ENCODE data around the gene COL21A1. TPM values are rescaled to one million over a fixed set of nuclear protein-coding genes. Genes with fewer than 3 reads are reported as not detected.

The COL21A1 gene
- total and polyA plus RNA-seq, 2 of the 13 experiments (the other 11 are each of a cell fraction or from before 2014, with no cell fraction given): 0.13 TPM; not detected in 1

GRCh38 chr6:56259234-56260077, 12.1 kb upstream of the COL21A1 start:
- TF ChIP-seq PHF8 (CRISPR knock-in tag; IDR thresholded peaks at IDR 0.05) (no peak), SALL1 (CRISPR knock-in tag; IDR thresholded peaks at IDR 0.05) (no peak), NR2F6 (IDR thresholded peaks at IDR 0.05) (no peak), NR2F6 (CRISPR knock-in tag; IDR thresholded peaks at IDR 0.05) (no peak), MAFG (CRISPR knock-in tag; IDR thresholded peaks at IDR 0.05) (no peak), ZNF468 (CRISPR knock-in tag; IDR thresholded peaks at IDR 0.05) (no peak), NCOA5 (CRISPR knock-in tag; IDR thresholded peaks at IDR 0.05) (no peak), ZBTB8A (CRISPR knock-in tag; IDR thresholded peaks at IDR 0.05; ENCODE audit: borderline replicate concordance, low read depth) (no peak), ZNF512B (CRISPR knock-in tag; IDR thresholded peaks at IDR 0.05; ENCODE audit: borderline replicate concordance) (no peak), RELA (CRISPR knock-in tag; IDR thresholded peaks at IDR 0.05) (no peak), ZNF333 (CRISPR knock-in tag; IDR thresholded peaks at IDR 0.05; ENCODE audit: borderline replicate concordance) (no peak), CENPT (CRISPR knock-in tag; IDR thresholded peaks at IDR 0.05; ENCODE audit: low read depth) (no peak)
- TF ChIP-seq, protein P1, sequence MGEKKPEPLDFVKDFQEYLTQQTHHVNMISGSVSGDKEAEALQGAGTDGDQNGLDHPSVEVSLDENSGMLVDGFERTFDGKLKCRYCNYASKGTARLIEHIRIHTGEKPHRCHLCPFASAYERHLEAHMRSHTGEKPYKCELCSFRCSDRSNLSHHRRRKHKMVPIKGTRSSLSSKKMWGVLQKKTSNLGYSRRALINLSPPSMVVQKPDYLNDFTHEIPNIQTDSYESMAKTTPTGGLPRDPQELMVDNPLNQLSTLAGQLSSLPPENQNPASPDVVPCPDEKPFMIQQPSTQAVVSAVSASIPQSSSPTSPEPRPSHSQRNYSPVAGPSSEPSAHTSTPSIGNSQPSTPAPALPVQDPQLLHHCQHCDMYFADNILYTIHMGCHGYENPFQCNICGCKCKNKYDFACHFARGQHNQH (CRISPR knock-in tag; IDR thresholded peaks at IDR 0.05): no peak
- TF ChIP-seq, protein P2, sequence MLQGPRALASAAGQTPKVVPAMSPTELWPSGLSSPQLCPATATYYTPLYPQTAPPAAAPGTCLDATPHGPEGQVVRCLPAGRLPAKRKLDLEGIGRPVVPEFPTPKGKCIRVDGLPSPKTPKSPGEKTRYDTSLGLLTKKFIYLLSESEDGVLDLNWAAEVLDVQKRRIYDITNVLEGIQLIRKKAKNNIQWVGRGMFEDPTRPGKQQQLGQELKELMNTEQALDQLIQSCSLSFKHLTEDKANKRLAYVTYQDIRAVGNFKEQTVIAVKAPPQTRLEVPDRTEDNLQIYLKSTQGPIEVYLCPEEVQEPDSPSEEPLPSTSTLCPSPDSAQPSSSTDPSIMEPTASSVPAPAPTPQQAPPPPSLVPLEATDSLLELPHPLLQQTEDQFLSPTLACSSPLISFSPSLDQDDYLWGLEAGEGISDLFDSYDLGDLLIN (CRISPR knock-in tag; IDR thresholded peaks at IDR 0.05; ENCODE audit: borderline replicate concordance): no peak
- Histone ChIP-seq H3K9ac (ENCODE audit: insufficient read depth, low read depth, low read length) (no peak overlapping the region), H3K27me3 (ENCODE audit: control insufficient read depth in 1 of 2, insufficient read depth in 2 of 2, low read length in 2 of 2) (no peaks in the 10 kb centered on the region), H3K36me3 (replicated peaks in 1 of 2; ENCODE audit: control insufficient read depth in 1 of 2, insufficient read depth in 2 of 2, low read length in 2 of 2) (no peaks in the 10 kb centered on the region), H3K79me2 (ENCODE audit: insufficient read depth, low read length) (no peaks in the 10 kb centered on the region), H3K27ac (ENCODE audit: extremely low read length, insufficient read depth, low read length) (no peak overlapping the region), H3K9me3 (ENCODE audit: low read length) (no peaks in the 10 kb centered on the region), H3K4me2 (ENCODE audit: low read depth, low read length) (no peak overlapping the region), H3K4me3 (replicated peaks in 1 of 3; ENCODE audit: insufficient read depth in 1 of 3, low read depth in 2 of 3, low read length in 3 of 3) (no peak overlapping the region), H4K20me1 (ENCODE audit: insufficient read depth, low read length) (no peaks in the 10 kb centered on the region), H3K4me1 (ENCODE audit: insufficient read depth, low read length) (no peaks in the 10 kb centered on the region), H2AFZ (ENCODE audit: low read length) (no peak overlapping the region)
- no peak for FAIRE-seq
- in situ Hi-C loops (cut with HindIII; ENCODE audit: extremely low pct_ligation_motif_present, low pct_unique_long_range_greater_than_20kb): no loop called here
- no TSS peak for BruUV-seq (replicated peaks)
- ChIA-PET POLR2A (no interaction called here), CTCF (ENCODE audit: low intra/inter-chr PET ratio, low total read pairs) (no interaction called here)
- no peak for DNase-seq (ENCODE audit: low spot score)
- 18% methylated on average over 3 of the region's 3 CpGs for WGBS (ENCODE audit: low lambda C conversion rate)
- ATAC-seq: no peak
- intact Hi-C loops (cut with micrococcal nuclease; ENCODE audit: unreplicated experiment): no loop called here

Data from HepG2 (cell line).